Limb (tissue), 2 donors: ENCODE results near the gene NAA80.
"Not testable (repeated sequence)": the region's sequence is repeated elsewhere in the genome, so short reads cannot be mapped to it uniquely, and the experiment has no call there.

Source experiments
- DNase-seq, 2 donors: peaks; one replicate each; pipeline ENCODE4 v3.0.0-alpha.2; 2016; ENCODE audit errors: extremely low spot score in 2 of 2

NAA80 gene

GRCh38 chr3:50292159-50293078, 6.8 kb downstream of the NAA80 start, which contains the start of gene IFRD2:
Gene IFRD2, minus strand, starts transcription at chr3:50292429. Its CDS starts 155 bp downstream, at chr3:50292274.
- peak; percentile 96 to 99 for DNase-seq

GRCh38 chr3:50290161-50290641, 9.0 kb downstream of the NAA80 start:
- peak in 1 of 2 donors; percentile 28 for DNase-seq

GRCh38 chr3:50289130-50289529, 10.1 kb downstream of the NAA80 start:
- no peak for DNase-seq

- peak in 1 of 2 donors; percentile 14 for DNase-seq
These were observed 10.7 kb downstream of the NAA80 start for GRCh38 chr3:50288387-50289007.

- no peak for DNase-seq
These were observed 11.9 kb downstream of the NAA80 start for GRCh38 chr3:50287262-50287661.

GRCh38 chr3:50286322-50287227, 12.6 kb downstream of the NAA80 start:
- no peak for DNase-seq

- DNase-seq: not testable (repeated sequence)
These were observed 15.1 kb downstream of the NAA80 start for GRCh38 chr3:50284121-50284520.

- DNase-seq: no peak
These were observed 19.8 kb downstream of the NAA80 start for GRCh38 chr3:50279255-50280016.

- no peak for DNase-seq
These were observed 20.4 kb downstream of the NAA80 start, which contains the start of gene LSMEM2 for GRCh38 chr3:50278880-50279224. Gene LSMEM2, plus strand, starts transcription at chr3:50279087. Its CDS starts 27 bp downstream, at chr3:50279114.

GRCh38 chr3:50278123-50278879, 20.9 kb downstream of the NAA80 start:
- no peak for DNase-seq

- no peak for DNase-seq
These were observed 22.5 kb downstream of the NAA80 start for GRCh38 chr3:50276762-50277101.

GRCh38 chr3:50275996-50276761, 23.0 kb downstream of the NAA80 start:
- DNase-seq: peak in 1 of 2 donors; percentile 41

GRCh38 chr3:50275141-50275995, 23.8 kb downstream of the NAA80 start:
- peak in 1 of 2 donors; percentile 51 for DNase-seq

- peak in 1 of 2 donors; percentile 68 for DNase-seq
These were observed 24.7 kb downstream of the NAA80 start for GRCh38 chr3:50274371-50275104.

GRCh38 chr3:50273689-50274065, 25.5 kb downstream of the NAA80 start:
- no peak for DNase-seq

GRCh38 chr3:50272911-50273688, 26.1 kb downstream of the NAA80 start:
- peak; percentile 70 to 93 for DNase-seq

GRCh38 chr3:50272538-50272910, 26.7 kb downstream of the NAA80 start:
- DNase-seq: not testable (repeated sequence)
